Hepatocyte (in vitro differentiated cells): Measurements from ENCODE around the gene SLC35F5.

ENCODE experiments used
- EZH2 ChIP-seq: fragments of 200-600 bp; sonication (generic); IDR thresholded peaks from 2 replicates; pipeline ENCODE4 v1.6.1; 2016; ENCODE audit warnings: antibody characterized with exemption, mild to moderate bottlenecking, borderline replicate concordance
- EZH2phosphoT487 ChIP-seq: fragments of 200-600 bp; sonication (generic); IDR thresholded peaks from one replicate; pipeline ENCODE4 v1.6.1; 2018; ENCODE audit warnings: antibody characterized with exemption, mild to moderate bottlenecking, low read depth, moderate library complexity; ENCODE audit not compliant: unreplicated experiment, severe bottlenecking
- TF ChIP-seq, protein P1 (sequence below): fragments of 200-600 bp; sonication (generic); IDR thresholded peaks from 2 replicates; pipeline ENCODE4 v1.5.1; 2016; ENCODE audit warnings: antibody characterized with exemption, mild to moderate bottlenecking; ENCODE audit not compliant: poor library complexity

DNA sequence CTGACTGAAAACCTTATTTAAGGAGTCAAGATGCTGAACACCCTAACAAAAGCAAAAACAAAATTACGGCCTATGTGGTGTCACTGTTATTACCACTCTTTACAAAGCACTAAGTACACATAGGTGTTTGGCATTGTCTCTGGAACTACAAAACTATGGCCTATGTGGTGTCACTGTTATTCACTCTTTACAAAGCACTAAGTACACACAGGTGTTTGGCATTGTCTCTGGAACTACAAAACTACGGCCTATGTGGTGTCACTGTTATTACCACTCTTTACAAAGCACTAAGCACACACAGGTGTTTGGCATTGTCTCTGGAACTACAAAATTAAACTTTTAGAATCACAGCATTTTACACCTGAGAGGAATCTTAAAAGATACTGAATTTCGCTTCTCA, 47.4 kb downstream of the SLC35F5 start:
- TF ChIP-seq, protein P1, sequence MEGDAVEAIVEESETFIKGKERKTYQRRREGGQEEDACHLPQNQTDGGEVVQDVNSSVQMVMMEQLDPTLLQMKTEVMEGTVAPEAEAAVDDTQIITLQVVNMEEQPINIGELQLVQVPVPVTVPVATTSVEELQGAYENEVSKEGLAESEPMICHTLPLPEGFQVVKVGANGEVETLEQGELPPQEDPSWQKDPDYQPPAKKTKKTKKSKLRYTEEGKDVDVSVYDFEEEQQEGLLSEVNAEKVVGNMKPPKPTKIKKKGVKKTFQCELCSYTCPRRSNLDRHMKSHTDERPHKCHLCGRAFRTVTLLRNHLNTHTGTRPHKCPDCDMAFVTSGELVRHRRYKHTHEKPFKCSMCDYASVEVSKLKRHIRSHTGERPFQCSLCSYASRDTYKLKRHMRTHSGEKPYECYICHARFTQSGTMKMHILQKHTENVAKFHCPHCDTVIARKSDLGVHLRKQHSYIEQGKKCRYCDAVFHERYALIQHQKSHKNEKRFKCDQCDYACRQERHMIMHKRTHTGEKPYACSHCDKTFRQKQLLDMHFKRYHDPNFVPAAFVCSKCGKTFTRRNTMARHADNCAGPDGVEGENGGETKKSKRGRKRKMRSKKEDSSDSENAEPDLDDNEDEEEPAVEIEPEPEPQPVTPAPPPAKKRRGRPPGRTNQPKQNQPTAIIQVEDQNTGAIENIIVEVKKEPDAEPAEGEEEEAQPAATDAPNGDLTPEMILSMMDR: no peak
- no peak for TF ChIP-seq EZH2
- TF ChIP-seq EZH2phosphoT487: no peak
